ENCODE data around the gene EGFR.

DNA sequence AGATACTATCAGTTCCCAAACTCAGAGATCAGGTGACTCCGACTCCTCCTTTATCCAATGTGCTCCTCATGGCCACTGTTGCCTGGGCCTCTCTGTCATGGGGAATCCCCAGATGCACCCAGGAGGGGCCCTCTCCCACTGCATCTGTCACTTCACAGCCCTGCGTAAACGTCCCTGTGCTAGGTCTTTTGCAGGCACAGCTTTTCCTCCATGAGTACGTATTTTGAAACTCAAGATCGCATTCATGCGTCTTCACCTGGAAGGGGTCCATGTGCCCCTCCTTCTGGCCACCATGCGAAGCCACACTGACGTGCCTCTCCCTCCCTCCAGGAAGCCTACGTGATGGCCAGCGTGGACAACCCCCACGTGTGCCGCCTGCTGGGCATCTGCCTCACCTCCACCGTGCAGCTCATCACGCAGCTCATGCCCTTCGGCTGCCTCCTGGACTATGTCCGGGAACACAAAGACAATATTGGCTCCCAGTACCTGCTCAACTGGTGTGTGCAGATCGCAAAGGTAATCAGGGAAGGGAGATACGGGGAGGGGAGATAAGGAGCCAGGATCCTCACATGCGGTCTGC lies 162.2 kb downstream of the EGFR start:
- TF ChIP-seq CTCF (IDR thresholded peaks at IDR 0.05; ENCODE audit: low read length) (no peak), EZH2phosphoT487 (IDR thresholded peaks at IDR 0.05; ENCODE audit: low read length) (no peak), EZH2 (optimal IDR thresholded peaks at IDR 0.05; ENCODE audit: low read depth, low read length) (no peak)
